Progenitor cell of endocrine pancreas (in vitro differentiated cells): ENCODE data around the gene HSPA1B. TPM values are rescaled to one million over a fixed set of nuclear protein-coding genes. Genes with fewer than 3 reads are reported as not detected.
A peak's percentile ranks its signal among the peaks of the same experiment; 100 is the strongest.
"Not testable (repeated sequence)": the region's sequence is repeated elsewhere in the genome, so short reads cannot be mapped to it uniquely, and the experiment has no call there.

ENCODE experiments used
- DNase-seq: peaks from one replicate; pipeline ENCODE4 v3.0.0; 2021; ENCODE audit warnings: low spot score; ENCODE audit not compliant: unreplicated experiment
- H3K27ac Mint-ChIP-seq: 2 replicates; pipeline ENCODE4 v1.8.0; 2021; ENCODE audit warnings: mild to moderate bottlenecking, moderate library complexity, mixed read lengths
- H3K27me3 Mint-ChIP-seq: 2 replicates; pipeline ENCODE4 v1.8.0; 2021; ENCODE audit warnings: mixed read lengths
- H3K36me3 Mint-ChIP-seq: 2 replicates; pipeline ENCODE4 v1.8.0; 2022; ENCODE audit warnings: mixed read lengths; ENCODE audit not compliant: insufficient read depth
- H3K4me1 Mint-ChIP-seq: 2 replicates; pipeline ENCODE4 v1.8.0; 2021; ENCODE audit warnings: low read depth, mixed read lengths
- H3K4me3 Mint-ChIP-seq: 2 replicates; pipeline ENCODE4 v1.8.0; 2021; ENCODE audit warnings: low read depth, mild to moderate bottlenecking, moderate library complexity, mixed read lengths
- H3K9me3 Mint-ChIP-seq: 2 replicates; pipeline ENCODE4 v1.8.0; 2021; ENCODE audit warnings: low read depth, mixed read lengths
- CTCF ChIP-seq: fragments of 200-600 bp; sonication (generic); IDR thresholded peaks from one replicate; pipeline ENCODE4 v1.5.0; 2021; ENCODE audit warnings: antibody characterized with exemption, mild to moderate bottlenecking; ENCODE audit not compliant: unreplicated experiment
- total RNA-seq: library from RNA; stranded (reverse); gene quantifications from 2 replicates; pipeline ENCODE4 v1.2.1, GENCODE V29; 2021

HSPA1B gene
- total RNA-seq, 1 donor from 2014 or later = 165 TPM

GRCh38 chr6:31821301-31822035 is 6.1 kb upstream of the HSPA1B start:
- H3K4me3 Mint-ChIP-seq = peak overlapping the region; percentile 87
- DNase-seq = peak; percentile 33
- H3K27ac Mint-ChIP-seq = peak overlapping the region; percentile 97
- H3K9me3 Mint-ChIP-seq = peaks cover 4% of the 10 kb centered on the region
- no peak for TF ChIP-seq CTCF
- peaks cover 6% of the 10 kb centered on the region for H3K36me3 Mint-ChIP-seq
- no peaks in the 10 kb centered on the region for H3K27me3 Mint-ChIP-seq
- H3K4me1 Mint-ChIP-seq = peaks cover 36% of the 10 kb centered on the region

DNA sequence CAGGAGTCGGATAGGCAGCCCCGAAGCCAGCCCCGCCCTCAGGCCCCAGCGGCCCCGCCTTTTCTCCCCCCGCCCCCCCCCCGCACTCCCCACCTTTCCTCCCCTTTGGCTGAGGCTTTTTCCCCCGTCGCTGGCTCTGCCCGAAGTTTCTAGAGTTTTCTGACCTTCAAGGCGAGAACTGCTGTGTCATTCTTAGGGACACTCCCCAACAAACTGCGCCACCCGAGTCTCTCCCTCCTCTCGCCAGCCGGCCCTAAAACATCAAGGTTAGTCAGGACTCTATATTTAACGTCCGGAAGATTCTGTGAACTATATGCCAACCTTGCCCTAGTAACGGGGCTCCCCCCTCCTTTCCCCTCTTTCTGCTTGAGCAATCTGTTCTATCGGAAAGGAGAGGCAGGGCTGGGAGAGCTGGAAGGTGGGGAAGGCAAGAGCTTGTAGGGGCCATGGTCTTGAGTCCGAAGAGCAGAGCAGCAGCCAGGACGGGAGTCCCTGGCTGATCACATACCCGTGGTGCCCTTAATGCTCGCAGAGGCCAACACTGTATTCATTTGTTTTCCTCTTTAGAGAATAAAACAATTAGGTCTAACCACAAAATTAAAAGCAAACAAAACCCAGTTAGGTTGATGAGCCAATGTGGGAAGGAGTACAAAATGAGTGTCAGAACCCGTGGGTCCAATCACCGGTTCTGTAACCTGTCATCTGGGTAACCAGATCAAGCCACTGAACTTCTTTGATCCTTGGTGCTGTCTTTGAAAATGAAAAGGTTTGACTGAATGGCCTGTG is 5.3 kb upstream of the HSPA1B start:
- TF ChIP-seq CTCF = no peak
- Mint-ChIP-seq H3K4me1 (peaks cover 43% of the 10 kb centered on the region), H3K4me3 (peak overlapping the region; percentile 87), H3K27ac (peak overlapping the region; percentile 97), H3K27me3 (no peaks in the 10 kb centered on the region), H3K36me3 (peaks cover 6% of the 10 kb centered on the region), H3K9me3 (peaks cover 4% of the 10 kb centered on the region)
- DNase-seq = no peak

DNA sequence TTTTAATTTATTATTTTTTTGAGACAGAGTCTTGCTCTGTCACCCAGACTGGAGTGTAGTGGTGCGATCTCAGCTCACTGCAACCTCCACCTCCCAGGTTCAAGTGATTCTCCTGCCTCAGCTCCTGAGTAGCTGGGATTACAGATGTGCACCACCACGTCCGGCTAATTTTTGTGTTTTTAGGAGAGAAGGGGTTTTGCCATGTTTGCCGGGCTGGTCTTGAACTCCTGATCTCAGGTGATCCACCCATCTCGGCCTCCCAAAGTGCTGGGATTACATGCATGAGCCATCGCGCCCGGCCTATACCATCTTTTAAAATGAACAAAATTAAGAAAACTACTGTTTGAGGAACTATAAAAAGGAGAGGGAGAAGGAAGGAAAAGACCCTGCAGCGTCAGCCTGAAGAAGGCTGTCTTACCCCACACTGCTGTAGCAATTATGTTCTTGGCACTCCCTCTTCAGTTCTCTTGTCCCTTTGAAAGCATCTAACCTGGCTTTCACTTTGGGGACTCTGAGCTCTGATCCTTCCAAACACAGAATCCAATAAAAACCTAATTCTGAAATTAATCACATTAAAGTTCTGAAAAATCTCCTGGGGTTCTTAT is 3.8 kb upstream of the HSPA1B start:
- not testable (repeated sequence) for H3K4me3 Mint-ChIP-seq, DNase-seq, H3K36me3 Mint-ChIP-seq, H3K9me3 Mint-ChIP-seq, H3K27me3 Mint-ChIP-seq
- H3K4me1 Mint-ChIP-seq = peaks cover 42% of the 10 kb centered on the region
- peak overlapping the region; percentile 56 for H3K27ac Mint-ChIP-seq

GRCh38 chr6:31825553-31825952 is 2.0 kb upstream of the HSPA1B start:
- H3K36me3 Mint-ChIP-seq = no peaks in the 10 kb centered on the region
- H3K27me3 Mint-ChIP-seq = no peaks in the 10 kb centered on the region
- DNase-seq = no peak
- peaks cover 43% of the 10 kb centered on the region for H3K4me1 Mint-ChIP-seq
- H3K4me3 Mint-ChIP-seq = peak overlapping the region; percentile 48
- TF ChIP-seq CTCF = no peak
- H3K27ac Mint-ChIP-seq = peak overlapping the region; percentile 94
- no peaks in the 10 kb centered on the region for H3K9me3 Mint-ChIP-seq

- Mint-ChIP-seq H3K27ac (peak overlapping the region; percentile 97), H3K4me1 (peaks cover 44% of the 10 kb centered on the region), H3K9me3 (no peaks in the 10 kb centered on the region), H3K4me3 (peak overlapping the region; percentile 91), H3K36me3 (no peaks in the 10 kb centered on the region), H3K27me3 (no peaks in the 10 kb centered on the region)
- DNase-seq = no peak
- no peak for TF ChIP-seq CTCF
Measured at GRCh38 chr6:31826793-31827285, 699 bp upstream of the HSPA1B start.
